Liver (tissue), 9 donors: ENCODE results near the gene WASF2. TPM values are rescaled to one million over a fixed set of nuclear protein-coding genes. Genes with fewer than 3 reads are reported as not detected.
"Not testable (repeated sequence)": the region's sequence is repeated elsewhere in the genome, so short reads cannot be mapped to it uniquely, and the experiment has no call there.

Experiments used
- DNase-seq: peaks from one replicate; pipeline ENCODE4 v3.0.0-alpha.2; 2017; ENCODE audit warnings: low spot score
- H3K27ac ChIP-seq, 2 donors: one replicate each; pipeline ENCODE4 v1.7.0; 2013; ENCODE audit warnings: inconsistent platforms in 2 of 2, low read length in 2 of 2, control low read depth in 1 of 2, low read depth in 1 of 2, mild to moderate bottlenecking in 1 of 2
- H3K27me3 ChIP-seq, 4 donors: one replicate each; pipeline versions ENCODE4 v1.6.1 to v1.7.0; 2013; ENCODE audit warnings: low read length in 3 of 4, inconsistent platforms in 1 of 4, mild to moderate bottlenecking in 1 of 4, moderate library complexity in 1 of 4; ENCODE audit not compliant: control insufficient read depth in 4 of 4, insufficient read depth in 4 of 4
- H3K36me3 ChIP-seq, 4 donors: one replicate each; pipeline versions ENCODE4 v1.6.1 to v1.7.0; 2013; ENCODE audit warnings: low read length in 3 of 4, mild to moderate bottlenecking in 3 of 4, low read depth in 1 of 4, moderate library complexity in 1 of 4; ENCODE audit not compliant: control insufficient read depth in 4 of 4, insufficient read depth in 3 of 4
- H3K4me1 ChIP-seq, 4 donors: one replicate each; pipeline versions ENCODE4 v1.6.1 to v1.7.0; 2013; ENCODE audit warnings: low read length in 3 of 4, mild to moderate bottlenecking in 3 of 4, moderate library complexity in 1 of 4; ENCODE audit not compliant: control insufficient read depth in 4 of 4, insufficient read depth in 4 of 4
- H3K4me3 ChIP-seq, 3 donors: one replicate each; pipeline versions ENCODE4 v1.6.1 to v1.7.0; 2013; ENCODE audit warnings: low read length in 3 of 3, control low read depth in 1 of 3, low read depth in 1 of 3, mild to moderate bottlenecking in 1 of 3
- H3K9ac ChIP-seq, 2 donors: one replicate each; pipeline ENCODE4 v1.7.0; 2013; ENCODE audit warnings: low read length in 2 of 2, mild to moderate bottlenecking in 2 of 2, moderate library complexity in 2 of 2, control low read depth in 1 of 2, low read depth in 1 of 2
- H3K9me3 ChIP-seq, 4 donors: one replicate each; pipeline versions ENCODE4 v1.6.1 to v1.7.0; 2013; ENCODE audit warnings: low read length in 3 of 4; ENCODE audit not compliant: control insufficient read depth in 4 of 4
- EGR1 ChIP-seq, 2 donors: IDR thresholded peaks; 2 replicates each; pipeline ENCODE4 v1.6.1; 2016 to 2018; ENCODE audit warnings: antibody characterized with exemption in 2 of 2, low read depth in 2 of 2
- FOXA1 ChIP-seq: IDR thresholded peaks from 2 replicates; pipeline ENCODE4 v1.6.1; 2016; ENCODE audit warnings: antibody characterized with exemption
- GABPA ChIP-seq, 2 donors: IDR thresholded peaks in 1 of 2; conservative IDR thresholded peaks in 1 of 2; 2 replicates each; pipeline ENCODE4 v1.6.1; 2016; ENCODE audit warnings: antibody characterized with exemption in 2 of 2, mild to moderate bottlenecking in 1 of 2, moderate library complexity in 1 of 2
- HNF4A ChIP-seq, 2 donors: conservative IDR thresholded peaks; 2 replicates each; pipeline ENCODE4 v1.6.1; 2016; ENCODE audit warnings: antibody characterized with exemption in 2 of 2, mild to moderate bottlenecking in 2 of 2
- HNF4G ChIP-seq: IDR thresholded peaks from 2 replicates; pipeline ENCODE4 v1.6.1; 2016; ENCODE audit warnings: antibody characterized with exemption
- JUND ChIP-seq, 2 donors: IDR thresholded peaks; 2 replicates each; pipeline ENCODE4 v1.6.1; 2016; ENCODE audit warnings: antibody characterized with exemption in 2 of 2
- NR2F2 ChIP-seq: IDR thresholded peaks from 2 replicates; pipeline ENCODE4 v1.6.1; 2016; ENCODE audit warnings: antibody characterized with exemption
- RXRA ChIP-seq, 2 donors: IDR thresholded peaks; 2 replicates each; pipeline ENCODE4 v1.6.1; 2017 to 2018; ENCODE audit warnings: antibody characterized with exemption in 2 of 2, mild to moderate bottlenecking in 1 of 2
- SP1 ChIP-seq: IDR thresholded peaks from 2 replicates; pipeline ENCODE4 v1.6.1; 2018; ENCODE audit warnings: antibody characterized with exemption, mild to moderate bottlenecking
- whole genome bisulfite sequencing: extraction: QIAGEN DNeasy Blood & Tissue Kit; methylation state at CpG from one replicate; pipeline ENCODE4 v1.1.7; 2013; 5-methylcytosine and 5-hydroxymethylcytosine counted together
- polyA plus RNA-seq, 2 donors: library from polyadenylated mRNA; stranded (reverse) in 1 of 2; unstranded in 1 of 2; fragments of 200-250 nt in 1 of 2; fragments of >200 nt in 1 of 2; fragmentation: Nextera tagmentation in 1 of 2; extraction: Ambion mirVana in 1 of 2; gene quantifications; one replicate each; pipeline versions ENCODE4 v1.2.1 to v1.2.3, GENCODE V29; 2013 to 2015
- total RNA-seq, 2 donors: library from RNA; depleted of rRNA; stranded (reverse); fragments of >200 nt; gene quantifications; one replicate each; pipeline ENCODE4 v1.2.3, GENCODE V29; 2014
- TF ChIP-seq, protein P1 (sequence below): fragments of 150-350 bp; IDR thresholded peaks from 2 replicates; pipeline ENCODE4 v1.5.1; 2017; ENCODE audit warnings: improper control_type of control experiment, low read depth, low read length; ENCODE audit not compliant: missing input control
- TF ChIP-seq, protein P2 (sequence below): IDR thresholded peaks from 2 replicates; pipeline ENCODE4 v1.6.1; 2016; ENCODE audit warnings: antibody characterized with exemption
- donor health status: healthy.
- donor health status: healthy.
- donor health status: healthy.
- donor health status: healthy.
- donor health status: healthy.

The WASF2 gene
- total and polyA plus RNA-seq, 4 donors = 11.6 to 37.7 (median 18.7) TPM

DNA sequence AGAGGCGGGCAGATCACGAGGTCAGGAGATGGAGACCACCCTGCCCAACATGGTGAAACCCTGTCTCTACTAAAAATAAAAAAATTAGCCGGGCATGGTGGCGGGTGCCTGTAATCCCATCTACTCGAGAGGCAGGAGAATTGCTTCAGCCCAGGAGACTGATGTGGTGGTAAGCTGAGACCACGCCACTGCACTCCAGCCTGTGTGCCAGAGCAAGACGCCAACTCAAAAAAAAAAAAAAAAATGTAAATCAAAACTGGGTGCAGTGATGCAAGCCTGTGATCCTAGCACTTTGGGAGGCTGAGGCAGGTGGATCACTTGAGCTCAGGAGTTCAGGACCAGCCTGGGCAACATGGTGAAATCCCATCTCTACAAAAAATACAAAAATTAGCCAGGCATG, 17.9 kb downstream of the WASF2 start:
- not testable (repeated sequence) for H3K4me3 ChIP-seq, DNase-seq, H3K27ac ChIP-seq, H3K9ac ChIP-seq, H3K27me3 ChIP-seq, H3K9me3 ChIP-seq, H3K36me3 ChIP-seq
- peaks cover 0 to 22% (median 6%) of the 10 kb centered on the region in 4 donors for H3K4me1 ChIP-seq
- WGBS = 96% methylated on average over 7 of the region's 7 CpGs

DNA sequence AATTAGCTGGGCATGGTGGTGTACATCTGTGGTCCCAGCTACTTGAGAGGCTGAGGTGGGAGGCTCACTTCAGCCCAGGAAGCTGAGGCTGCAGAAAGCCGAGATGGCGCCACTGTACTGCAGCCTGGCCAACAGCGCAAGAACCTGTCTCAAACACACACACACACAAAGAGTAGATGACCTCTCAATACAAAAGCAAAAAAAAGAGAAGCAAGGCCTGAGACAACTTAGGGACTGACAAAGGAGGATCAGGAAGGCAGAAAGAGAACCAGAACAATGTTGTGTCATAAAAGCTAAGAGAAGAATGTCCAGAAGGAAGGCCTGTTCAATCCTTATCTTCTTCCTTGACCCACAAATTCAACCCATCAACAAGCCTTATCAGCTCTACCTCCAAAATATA, 18.5 kb downstream of the WASF2 start:
- Histone ChIP-seq H3K9ac (no peak overlapping the region), H3K27me3 (no peaks in the 10 kb centered on the region), H3K9me3 (no peaks in the 10 kb centered on the region), H3K27ac (no peak overlapping the region), H3K4me3 (no peak overlapping the region), H3K36me3 (peaks cover 0 to under 1% (median 0%) of the 10 kb centered on the region in 4 donors), H3K4me1 (peaks cover 0 to 22% (median 6%) of the 10 kb centered on the region in 4 donors)
- 96% methylated on average over 3 of the region's 3 CpGs for WGBS
- TF ChIP-seq NR2F2 (no peak), FOXA1 (no peak), EGR1 (IDR thresholded peaks at IDR 0.05; ENCODE audit: low read depth in 2 of 2) (no peak), SP1 (no peak), JUND (IDR thresholded peaks at IDR 0.05) (no peak), GABPA (IDR thresholded peaks at IDR 0.05 in 1 of 2, conservative IDR thresholded peaks at IDR 0.05 in 1 of 2) (no peak), HNF4G (no peak)
- TF ChIP-seq, protein P1, sequence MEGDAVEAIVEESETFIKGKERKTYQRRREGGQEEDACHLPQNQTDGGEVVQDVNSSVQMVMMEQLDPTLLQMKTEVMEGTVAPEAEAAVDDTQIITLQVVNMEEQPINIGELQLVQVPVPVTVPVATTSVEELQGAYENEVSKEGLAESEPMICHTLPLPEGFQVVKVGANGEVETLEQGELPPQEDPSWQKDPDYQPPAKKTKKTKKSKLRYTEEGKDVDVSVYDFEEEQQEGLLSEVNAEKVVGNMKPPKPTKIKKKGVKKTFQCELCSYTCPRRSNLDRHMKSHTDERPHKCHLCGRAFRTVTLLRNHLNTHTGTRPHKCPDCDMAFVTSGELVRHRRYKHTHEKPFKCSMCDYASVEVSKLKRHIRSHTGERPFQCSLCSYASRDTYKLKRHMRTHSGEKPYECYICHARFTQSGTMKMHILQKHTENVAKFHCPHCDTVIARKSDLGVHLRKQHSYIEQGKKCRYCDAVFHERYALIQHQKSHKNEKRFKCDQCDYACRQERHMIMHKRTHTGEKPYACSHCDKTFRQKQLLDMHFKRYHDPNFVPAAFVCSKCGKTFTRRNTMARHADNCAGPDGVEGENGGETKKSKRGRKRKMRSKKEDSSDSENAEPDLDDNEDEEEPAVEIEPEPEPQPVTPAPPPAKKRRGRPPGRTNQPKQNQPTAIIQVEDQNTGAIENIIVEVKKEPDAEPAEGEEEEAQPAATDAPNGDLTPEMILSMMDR = no peak
- no peak for DNase-seq

DNA sequence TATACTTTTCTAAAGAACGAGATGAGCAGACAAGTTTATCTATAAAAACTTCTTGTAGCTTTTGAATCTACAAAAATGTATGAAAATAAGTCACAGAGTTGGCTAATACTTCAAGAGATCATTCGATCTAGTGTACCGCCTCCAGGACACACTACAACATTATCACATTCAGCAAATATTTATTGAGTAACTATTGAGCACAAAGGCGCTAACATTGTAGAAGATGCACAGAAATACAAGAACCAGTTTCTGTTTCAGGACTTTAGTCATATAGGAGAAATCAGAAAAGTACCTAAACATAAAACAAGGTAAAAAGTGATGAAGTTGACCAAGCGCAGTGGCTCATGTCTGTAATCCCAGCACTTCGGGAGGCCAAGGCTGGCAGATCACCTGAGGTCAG, 20.6 kb downstream of the WASF2 start:
- Histone ChIP-seq H3K27ac (no peak overlapping the region), H3K9me3 (no peaks in the 10 kb centered on the region), H3K9ac (no peak overlapping the region), H3K27me3 (no peaks in the 10 kb centered on the region), H3K4me1 (peaks cover 0 to 22% (median 6%) of the 10 kb centered on the region in 4 donors), H3K4me3 (no peak overlapping the region), H3K36me3 (peaks cover 0 to 4% (median 0%) of the 10 kb centered on the region in 4 donors)
- no peak for DNase-seq
- TF ChIP-seq, protein P2, sequence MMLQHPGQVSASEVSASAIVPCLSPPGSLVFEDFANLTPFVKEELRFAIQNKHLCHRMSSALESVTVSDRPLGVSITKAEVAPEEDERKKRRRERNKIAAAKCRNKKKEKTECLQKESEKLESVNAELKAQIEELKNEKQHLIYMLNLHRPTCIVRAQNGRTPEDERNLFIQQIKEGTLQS = no peak
- TF ChIP-seq RXRA (IDR thresholded peaks at IDR 0.05) = peak in 1 of 2 donors; percentile 4
- 51% methylated on average over 6 of the region's 6 CpGs for WGBS

DNA sequence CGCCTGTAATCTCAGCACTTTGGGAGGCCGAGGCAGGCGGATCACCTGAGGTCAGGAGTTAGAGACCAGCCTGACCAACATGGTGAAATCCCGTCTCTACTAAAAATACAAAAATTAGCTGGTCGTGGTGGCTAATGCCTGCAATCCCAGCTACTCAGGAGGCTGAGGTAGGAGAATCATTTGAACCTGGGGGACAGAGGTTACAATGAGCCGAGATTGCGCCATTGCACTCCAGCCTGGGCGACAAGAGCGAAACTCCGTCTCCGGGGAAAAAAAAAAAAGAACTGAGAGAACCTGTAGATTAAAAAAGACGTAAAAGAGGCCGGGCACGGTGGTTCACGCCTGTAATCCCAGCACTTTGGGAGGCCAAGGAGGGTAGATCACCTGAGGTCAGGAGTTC, 21.6 kb downstream of the WASF2 start:
- H3K27me3 ChIP-seq, H3K9me3 ChIP-seq, H3K36me3 ChIP-seq, DNase-seq, H3K4me3 ChIP-seq, H3K9ac ChIP-seq: not testable (repeated sequence)
- H3K4me1 ChIP-seq = peaks cover 0 to 19% (median 6%) of the 10 kb centered on the region in 4 donors
- peak; percentile 47 to 55 for TF ChIP-seq HNF4A (conservative IDR thresholded peaks at IDR 0.05)
- H3K27ac ChIP-seq = peak overlapping the region in 1 of 2 donors; percentile 18
- WGBS = 67% methylated on average over 15 of the region's 15 CpGs
